ENCODE measurements around the gene SH3RF3. TPM values are rescaled to one million over a fixed set of nuclear protein-coding genes. Genes with fewer than 3 reads are reported as not detected.

The SH3RF3 gene
- total RNA-seq, 1 experiment from 2014 or later: 4.9 TPM

DNA sequence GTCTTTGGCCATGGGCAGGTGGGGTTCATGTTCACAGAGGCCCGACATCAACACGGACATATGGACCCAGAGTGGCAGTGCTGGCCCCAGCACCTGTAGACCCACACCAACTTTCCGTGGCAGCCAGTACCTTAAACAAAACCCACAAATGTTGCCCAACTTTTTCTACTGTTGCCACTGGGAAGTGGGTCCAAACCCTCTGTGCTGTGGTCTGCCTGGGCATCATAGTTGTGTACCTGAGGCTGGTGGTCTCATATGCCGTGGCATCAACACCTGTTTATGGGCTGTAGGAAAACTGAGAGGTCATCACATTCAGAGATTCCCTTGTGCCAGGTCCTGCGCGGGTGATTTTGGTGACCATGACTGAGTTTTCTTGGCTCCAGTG, 79.9 kb downstream of the SH3RF3 start:
- no peaks in the 10 kb centered on the region; the same call in 1 of the 2 replicates for H3K27me3 ChIP-seq (ENCODE audit: control insufficient read depth, insufficient read depth, low read length)
- peaks cover 16% of the 10 kb centered on the region for H3K4me1 ChIP-seq (ENCODE audit: control insufficient read depth, insufficient read depth, low read length)
- POLR2A ChIA-PET: no interaction called here
- CTCF ChIA-PET: interaction anchor here (0.6 kb wide), 1 partner anchor 217 kb away, joined by 3 read pairs; no protein-coding TSS in a partner anchor
- no TSS peak for BruUV-seq (replicated peaks)
- H3K27ac ChIP-seq (ENCODE audit: low read length): 0 out of 2 replicates have a peak overlapping the region, but pooled peaks have one; percentile 19
- no peaks in the 10 kb centered on the region for H3K36me3 ChIP-seq (ENCODE audit: control insufficient read depth, insufficient read depth, low read length)
- no peak for TF ChIP-seq POLR2AphosphoS5 (IDR thresholded peaks at IDR 0.05; ENCODE audit: low read depth, low read length)
- TF ChIP-seq, protein P1, sequence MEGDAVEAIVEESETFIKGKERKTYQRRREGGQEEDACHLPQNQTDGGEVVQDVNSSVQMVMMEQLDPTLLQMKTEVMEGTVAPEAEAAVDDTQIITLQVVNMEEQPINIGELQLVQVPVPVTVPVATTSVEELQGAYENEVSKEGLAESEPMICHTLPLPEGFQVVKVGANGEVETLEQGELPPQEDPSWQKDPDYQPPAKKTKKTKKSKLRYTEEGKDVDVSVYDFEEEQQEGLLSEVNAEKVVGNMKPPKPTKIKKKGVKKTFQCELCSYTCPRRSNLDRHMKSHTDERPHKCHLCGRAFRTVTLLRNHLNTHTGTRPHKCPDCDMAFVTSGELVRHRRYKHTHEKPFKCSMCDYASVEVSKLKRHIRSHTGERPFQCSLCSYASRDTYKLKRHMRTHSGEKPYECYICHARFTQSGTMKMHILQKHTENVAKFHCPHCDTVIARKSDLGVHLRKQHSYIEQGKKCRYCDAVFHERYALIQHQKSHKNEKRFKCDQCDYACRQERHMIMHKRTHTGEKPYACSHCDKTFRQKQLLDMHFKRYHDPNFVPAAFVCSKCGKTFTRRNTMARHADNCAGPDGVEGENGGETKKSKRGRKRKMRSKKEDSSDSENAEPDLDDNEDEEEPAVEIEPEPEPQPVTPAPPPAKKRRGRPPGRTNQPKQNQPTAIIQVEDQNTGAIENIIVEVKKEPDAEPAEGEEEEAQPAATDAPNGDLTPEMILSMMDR (IDR thresholded peaks at IDR 0.05): no peak
- TF ChIP-seq SIN3A (IDR thresholded peaks at IDR 0.05; ENCODE audit: borderline replicate concordance, insufficient read depth, low read depth, low read length): no peak
- TF ChIP-seq, protein P2, sequence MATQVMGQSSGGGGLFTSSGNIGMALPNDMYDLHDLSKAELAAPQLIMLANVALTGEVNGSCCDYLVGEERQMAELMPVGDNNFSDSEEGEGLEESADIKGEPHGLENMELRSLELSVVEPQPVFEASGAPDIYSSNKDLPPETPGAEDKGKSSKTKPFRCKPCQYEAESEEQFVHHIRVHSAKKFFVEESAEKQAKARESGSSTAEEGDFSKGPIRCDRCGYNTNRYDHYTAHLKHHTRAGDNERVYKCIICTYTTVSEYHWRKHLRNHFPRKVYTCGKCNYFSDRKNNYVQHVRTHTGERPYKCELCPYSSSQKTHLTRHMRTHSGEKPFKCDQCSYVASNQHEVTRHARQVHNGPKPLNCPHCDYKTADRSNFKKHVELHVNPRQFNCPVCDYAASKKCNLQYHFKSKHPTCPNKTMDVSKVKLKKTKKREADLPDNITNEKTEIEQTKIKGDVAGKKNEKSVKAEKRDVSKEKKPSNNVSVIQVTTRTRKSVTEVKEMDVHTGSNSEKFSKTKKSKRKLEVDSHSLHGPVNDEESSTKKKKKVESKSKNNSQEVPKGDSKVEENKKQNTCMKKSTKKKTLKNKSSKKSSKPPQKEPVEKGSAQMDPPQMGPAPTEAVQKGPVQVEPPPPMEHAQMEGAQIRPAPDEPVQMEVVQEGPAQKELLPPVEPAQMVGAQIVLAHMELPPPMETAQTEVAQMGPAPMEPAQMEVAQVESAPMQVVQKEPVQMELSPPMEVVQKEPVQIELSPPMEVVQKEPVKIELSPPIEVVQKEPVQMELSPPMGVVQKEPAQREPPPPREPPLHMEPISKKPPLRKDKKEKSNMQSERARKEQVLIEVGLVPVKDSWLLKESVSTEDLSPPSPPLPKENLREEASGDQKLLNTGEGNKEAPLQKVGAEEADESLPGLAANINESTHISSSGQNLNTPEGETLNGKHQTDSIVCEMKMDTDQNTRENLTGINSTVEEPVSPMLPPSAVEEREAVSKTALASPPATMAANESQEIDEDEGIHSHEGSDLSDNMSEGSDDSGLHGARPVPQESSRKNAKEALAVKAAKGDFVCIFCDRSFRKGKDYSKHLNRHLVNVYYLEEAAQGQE (IDR thresholded peaks at IDR 0.05; ENCODE audit: insufficient read depth in 1 of 2, low read depth in 2 of 2, low read length in 1 of 2): no peak
- in situ Hi-C loops (cut with HindIII; ENCODE audit: low pct_unique_long_range_greater_than_20kb, low sequenced_read_pairs): no loop called here
- H3K4me3 ChIP-seq (ENCODE audit: low read depth in 2 of 2, low read length in 2 of 2): no peak overlapping the region
- DNase-seq (ENCODE audit: low read depth, low spot score): no peak
- intact Hi-C loops (cut with micrococcal nuclease; ENCODE audit: unreplicated experiment): no loop called here
- ATAC-seq: no peak
- no peaks in the 10 kb centered on the region for H3K9me3 ChIP-seq (ENCODE audit: control insufficient read depth, insufficient read depth, low read depth, low read length)

DNA sequence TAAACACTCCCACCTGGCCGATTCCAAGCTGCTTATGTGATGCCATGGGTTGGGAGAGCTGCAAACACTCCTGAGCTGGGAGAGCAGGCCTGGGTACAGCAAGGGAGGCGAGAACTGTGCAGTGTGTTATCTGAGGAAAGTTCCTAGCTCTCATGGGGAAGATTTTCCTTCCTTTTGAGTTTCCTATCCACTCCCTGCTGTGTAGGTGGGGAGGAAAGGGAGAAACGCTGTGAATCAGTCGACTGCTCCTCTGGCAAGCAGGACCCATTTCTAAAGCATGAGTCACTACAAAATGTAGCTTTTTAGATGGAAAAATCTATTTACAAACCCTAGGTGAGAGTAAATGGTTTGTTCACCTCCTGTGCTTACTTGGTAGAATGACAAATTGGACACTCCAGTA, 80.4 kb downstream of the SH3RF3 start:
- intact Hi-C loops (cut with micrococcal nuclease; ENCODE audit: unreplicated experiment) (no loop called here), in situ Hi-C loops (cut with HindIII; ENCODE audit: low pct_unique_long_range_greater_than_20kb, low sequenced_read_pairs) (no loop called here)
- no peak overlapping the region for H3K4me3 ChIP-seq (ENCODE audit: low read depth in 2 of 2, low read length in 2 of 2)
- H3K36me3 ChIP-seq (ENCODE audit: control insufficient read depth, insufficient read depth, low read length): no peaks in the 10 kb centered on the region
- DNase-seq (ENCODE audit: low read depth, low spot score) (no peak), ATAC-seq (peak; percentile 61)
- no TSS peak for BruUV-seq (replicated peaks)
- CTCF ChIA-PET: interaction anchor here (0.6 kb wide), 1 partner anchor 216 kb away, joined by 3 read pairs; no protein-coding TSS in a partner anchor
- TF ChIP-seq TCF7L2 (IDR thresholded peaks at IDR 0.05; ENCODE audit: low read depth, low read length): no peak
- TF ChIP-seq POLR2AphosphoS5 (IDR thresholded peaks at IDR 0.05; ENCODE audit: low read depth, low read length): no peak
- TF ChIP-seq, protein P1 (IDR thresholded peaks at IDR 0.05): no peak
- TF ChIP-seq, protein P2 (IDR thresholded peaks at IDR 0.05; ENCODE audit: insufficient read depth in 1 of 2, low read depth in 2 of 2, low read length in 1 of 2): no peak
- no peak for TF ChIP-seq SIN3A (IDR thresholded peaks at IDR 0.05; ENCODE audit: borderline replicate concordance, insufficient read depth, low read depth, low read length)
- H3K4me1 ChIP-seq (ENCODE audit: control insufficient read depth, insufficient read depth, low read length): peaks cover 19% of the 10 kb centered on the region
- H3K27me3 ChIP-seq (ENCODE audit: control insufficient read depth, insufficient read depth, low read length): no peaks in the 10 kb centered on the region; the same call in 1 of the 2 replicates
- H3K9me3 ChIP-seq (ENCODE audit: control insufficient read depth, insufficient read depth, low read depth, low read length): no peaks in the 10 kb centered on the region
- POLR2A ChIA-PET: no interaction called here
- H3K27ac ChIP-seq (ENCODE audit: low read length): peak overlapping the region; percentile 19; the same call in 1 of the 2 replicates

All from Panc1 (cell line).